Panc1 (cell line): ENCODE measurements around the gene CGB2. TPM values are rescaled to one million over a fixed set of nuclear protein-coding genes. Genes with fewer than 3 reads are reported as not detected.

ENCODE experiments used
- ATAC-seq: fragments of 200-7000 bp; cut with Tn5 transposase; 2 replicates; pipeline ENCODE4 v1.9.1; 2020; ENCODE audit warnings: mild to moderate bottlenecking, moderate library complexity
- BruUV-seq: library from RNA; stranded (reverse); fragments of 400-500 nt; replicated peaks from 2 replicates; lab custom pipeline; 2021; lab: Mats Ljungman, UMichigan
- CTCF ChIA-PET: fragments of 300-600 bp; sonication (Branson Sonifier 250); formaldehyde crosslinking; loops from one replicate; lab custom pipeline; 2022; ENCODE audit warnings: antibody characterized with exemption; lab: Charles Lee
- POLR2A ChIA-PET: fragments of 300-600 bp; sonication (Branson Sonifier 250); formaldehyde crosslinking; loops from one replicate; lab custom pipeline; 2022; ENCODE audit warnings: antibody characterized with exemption; lab: Charles Lee
- DNase-seq: peaks from one replicate; pipeline ENCODE4 v3.0.0-alpha.2; 2010; ENCODE audit warnings: low read depth, low spot score
- H3K27ac ChIP-seq: 2 replicates; pipeline ENCODE4 v1.5.1; 2011; ENCODE audit warnings: mild to moderate bottlenecking, low read length, inconsistent platforms
- H3K27me3 ChIP-seq: fragments of 200-500 bp; sonication (Bioruptor generic); 2 replicates; pipeline ENCODE4 v1.6.0; 2014; ENCODE audit warnings: low read length, inconsistent platforms; ENCODE audit not compliant: control insufficient read depth, insufficient read depth
- H3K36me3 ChIP-seq: fragments of 200-500 bp; sonication (Bioruptor generic); 2 replicates; pipeline ENCODE4 v1.5.1; 2014; ENCODE audit warnings: inconsistent platforms, mild to moderate bottlenecking, low read length, moderate library complexity; ENCODE audit not compliant: control insufficient read depth, insufficient read depth
- H3K4me1 ChIP-seq: 2 replicates; pipeline ENCODE4 v1.5.1; 2011; ENCODE audit warnings: inconsistent platforms, mild to moderate bottlenecking, low read length, moderate library complexity; ENCODE audit not compliant: control insufficient read depth, insufficient read depth
- H3K4me3 ChIP-seq, 2 experiments: 2 replicates each; pipeline ENCODE4 v1.5.1; 2011 to 2012; ENCODE audit warnings: low read depth in 2 of 2, low read length in 2 of 2, mild to moderate bottlenecking in 2 of 2, inconsistent platforms in 1 of 2, moderate library complexity in 1 of 2
- H3K9me3 ChIP-seq: fragments of 200-500 bp; sonication (Bioruptor generic); 2 replicates; pipeline ENCODE4 v1.5.1; 2014; ENCODE audit warnings: low read depth, mild to moderate bottlenecking, inconsistent platforms, low read length, moderate library complexity; ENCODE audit not compliant: control insufficient read depth, insufficient read depth
- CTCF ChIP-seq: fragments of 450-650 bp; IDR thresholded peaks from 2 replicates; pipeline ENCODE4 v1.5.1; 2017; ENCODE audit warnings: mild to moderate bottlenecking
- POLR2AphosphoS5 ChIP-seq: IDR thresholded peaks from 2 replicates; pipeline ENCODE4 v1.6.1; 2012; ENCODE audit warnings: mild to moderate bottlenecking, low read depth, low read length, moderate library complexity
- REST ChIP-seq, 2 experiments: IDR thresholded peaks; 2 replicates each; pipeline ENCODE4 v1.6.1; 2011 to 2012; ENCODE audit warnings: low read depth in 2 of 2, control low read depth in 1 of 2, low read length in 1 of 2, mild to moderate bottlenecking in 1 of 2, moderate library complexity in 1 of 2; ENCODE audit not compliant: insufficient read depth in 1 of 2
- SIN3A ChIP-seq: IDR thresholded peaks from 2 replicates; pipeline ENCODE4 v1.6.1; 2012; ENCODE audit warnings: low read depth, mild to moderate bottlenecking, low read length, moderate library complexity, borderline replicate concordance; ENCODE audit not compliant: insufficient read depth
- TCF7L2 ChIP-seq: IDR thresholded peaks from 2 replicates; pipeline ENCODE4 v1.6.1; 2011; ENCODE audit warnings: mild to moderate bottlenecking, low read depth, low read length, inconsistent platforms
- in situ Hi-C: cut with HindIII; loops from 2 replicates; pipeline ENCODE4 v1.10.0; 2016; ENCODE audit warnings: low sequenced_read_pairs, low pct_unique_long_range_greater_than_20kb
- intact Hi-C: fragments of 100-400 bp; cut with micrococcal nuclease; formaldehyde crosslinking; loops from one replicate; pipeline ENCODE4 v1.10.0; 2022; ENCODE audit not compliant: unreplicated experiment
- total RNA-seq: library from RNA; stranded (reverse); gene quantifications from one replicate; pipeline ENCODE4 v1.2.1, GENCODE V29; 2021; ENCODE audit not compliant: unreplicated experiment

Gene CGB2
- total RNA-seq, 1 experiment from 2014 or later: not detected

- CTCF ChIA-PET: no interaction called here
- ATAC-seq (peak; percentile 54), DNase-seq (no peak)
- POLR2A ChIA-PET: no interaction called here
- H3K9me3 ChIP-seq: no peaks in the 10 kb centered on the region
- peaks cover 4% of the 10 kb centered on the region; the same call in 1 of the 2 replicates for H3K4me1 ChIP-seq
- H3K27me3 ChIP-seq: no peaks in the 10 kb centered on the region
- H3K4me3 ChIP-seq: no peak overlapping the region
- intact Hi-C loops (no loop called here), in situ Hi-C loops (no loop called here)
- TF ChIP-seq CTCF: no peak
- TF ChIP-seq REST (IDR thresholded peaks at IDR 0.05; ENCODE audit: insufficient read depth in 1 of 2, low read depth in 2 of 2, low read length in 1 of 2): no peak
- no peak for TF ChIP-seq TCF7L2
- no peak for TF ChIP-seq SIN3A
- TF ChIP-seq POLR2AphosphoS5: no peak
- BruUV-seq: no TSS peak
- H3K36me3 ChIP-seq: no peaks in the 10 kb centered on the region
- H3K27ac ChIP-seq: no peak overlapping the region
These were observed 34.3 kb downstream of the CGB2 start for GRCh38 chr19:49065905-49066512.

GRCh38 chr19:49067554-49067953 lies 35.9 kb downstream of the CGB2 start:
- Histone ChIP-seq H3K27me3 (no peaks in the 10 kb centered on the region), H3K9me3 (no peaks in the 10 kb centered on the region), H3K4me3 (no peak overlapping the region), H3K4me1 (peaks cover 4% of the 10 kb centered on the region; the same call in 1 of the 2 replicates), H3K36me3 (no peaks in the 10 kb centered on the region), H3K27ac (no peak overlapping the region)
- ChIA-PET CTCF (no interaction called here), POLR2A (no interaction called here)
- BruUV-seq: no TSS peak
- intact Hi-C loops (no loop called here), in situ Hi-C loops (no loop called here)
- DNase-seq (no peak), ATAC-seq (no peak)
- no peak for TF ChIP-seq SIN3A
- no peak for TF ChIP-seq REST (IDR thresholded peaks at IDR 0.05; ENCODE audit: insufficient read depth in 1 of 2, low read depth in 2 of 2, low read length in 1 of 2)
- no peak for TF ChIP-seq CTCF
- no peak for TF ChIP-seq TCF7L2
- no peak for TF ChIP-seq POLR2AphosphoS5
